ENCODE measurements around the gene TMPRSS11A. TPM values are rescaled to one million over a fixed set of nuclear protein-coding genes. Genes with fewer than 3 reads are reported as not detected.

TMPRSS11A gene, protein sequence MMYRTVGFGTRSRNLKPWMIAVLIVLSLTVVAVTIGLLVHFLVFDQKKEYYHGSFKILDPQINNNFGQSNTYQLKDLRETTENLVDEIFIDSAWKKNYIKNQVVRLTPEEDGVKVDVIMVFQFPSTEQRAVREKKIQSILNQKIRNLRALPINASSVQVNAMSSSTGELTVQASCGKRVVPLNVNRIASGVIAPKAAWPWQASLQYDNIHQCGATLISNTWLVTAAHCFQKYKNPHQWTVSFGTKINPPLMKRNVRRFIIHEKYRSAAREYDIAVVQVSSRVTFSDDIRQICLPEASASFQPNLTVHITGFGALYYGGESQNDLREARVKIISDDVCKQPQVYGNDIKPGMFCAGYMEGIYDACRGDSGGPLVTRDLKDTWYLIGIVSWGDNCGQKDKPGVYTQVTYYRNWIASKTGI
- not detected for total RNA-seq

DNA sequence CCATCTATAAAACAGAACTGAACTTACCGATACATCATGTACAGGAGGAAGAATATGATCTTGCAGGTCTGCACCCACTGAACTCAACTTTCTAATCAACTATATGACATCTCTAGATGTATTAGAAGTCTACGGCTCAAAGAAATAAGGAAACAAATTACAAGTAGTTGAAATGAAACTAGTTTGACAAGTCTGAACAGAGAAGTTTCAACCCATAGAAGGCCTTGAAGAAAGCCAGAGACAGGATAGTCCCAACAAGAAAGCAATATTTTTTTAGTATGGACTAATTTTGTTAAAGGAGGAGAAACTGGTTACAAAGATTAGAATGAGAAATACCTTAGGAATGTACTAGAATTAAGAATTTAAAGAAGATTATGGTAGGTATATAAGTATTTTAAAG is at the start of gene TMPRSS11A:
Gene TMPRSS11A (minus strand): TSS at position 138 of the 400 bp plus-strand sequence. CDS start 100 bp downstream, at position 38.
- in situ Hi-C loops (cut with MboI; ENCODE audit: low pct_ligation_motif_present in 1 of 4, low pct_unique_long_range_greater_than_20kb in 1 of 4, low sequenced_read_pairs in 3 of 4) = no loop called here
- no peak within 1 kb of the TSS for H3K27ac ChIP-seq
- intact Hi-C loops (cut with DNase I; ENCODE audit: low total_unique reads) = no loop called here
- no peaks in the 10 kb centered on the region for H3K36me3 ChIP-seq
- TF ChIP-seq, protein P1, sequence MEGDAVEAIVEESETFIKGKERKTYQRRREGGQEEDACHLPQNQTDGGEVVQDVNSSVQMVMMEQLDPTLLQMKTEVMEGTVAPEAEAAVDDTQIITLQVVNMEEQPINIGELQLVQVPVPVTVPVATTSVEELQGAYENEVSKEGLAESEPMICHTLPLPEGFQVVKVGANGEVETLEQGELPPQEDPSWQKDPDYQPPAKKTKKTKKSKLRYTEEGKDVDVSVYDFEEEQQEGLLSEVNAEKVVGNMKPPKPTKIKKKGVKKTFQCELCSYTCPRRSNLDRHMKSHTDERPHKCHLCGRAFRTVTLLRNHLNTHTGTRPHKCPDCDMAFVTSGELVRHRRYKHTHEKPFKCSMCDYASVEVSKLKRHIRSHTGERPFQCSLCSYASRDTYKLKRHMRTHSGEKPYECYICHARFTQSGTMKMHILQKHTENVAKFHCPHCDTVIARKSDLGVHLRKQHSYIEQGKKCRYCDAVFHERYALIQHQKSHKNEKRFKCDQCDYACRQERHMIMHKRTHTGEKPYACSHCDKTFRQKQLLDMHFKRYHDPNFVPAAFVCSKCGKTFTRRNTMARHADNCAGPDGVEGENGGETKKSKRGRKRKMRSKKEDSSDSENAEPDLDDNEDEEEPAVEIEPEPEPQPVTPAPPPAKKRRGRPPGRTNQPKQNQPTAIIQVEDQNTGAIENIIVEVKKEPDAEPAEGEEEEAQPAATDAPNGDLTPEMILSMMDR (IDR thresholded peaks at IDR 0.05) = no peak
- TF ChIP-seq POLR2AphosphoS5 (IDR thresholded peaks at IDR 0.05) (no peak), POLR2A (IDR thresholded peaks at IDR 0.05) (no peak), EP300 (IDR thresholded peaks at IDR 0.05; ENCODE audit: low read depth) (no peak)
- no peaks in the 10 kb centered on the region for H3K27me3 ChIP-seq
- no peaks in the 10 kb centered on the region for H3K9me3 ChIP-seq
- no peaks in the 10 kb centered on the region for H3K4me1 ChIP-seq
- WGBS, 2 donors (ENCODE audit: low coverage in 1 of 2) = 39 to 53% methylated on average over 2 of the region's 2 CpGs
- no peak within 1 kb of the TSS for H3K4me3 ChIP-seq
- no peak for DNase-seq

DNA sequence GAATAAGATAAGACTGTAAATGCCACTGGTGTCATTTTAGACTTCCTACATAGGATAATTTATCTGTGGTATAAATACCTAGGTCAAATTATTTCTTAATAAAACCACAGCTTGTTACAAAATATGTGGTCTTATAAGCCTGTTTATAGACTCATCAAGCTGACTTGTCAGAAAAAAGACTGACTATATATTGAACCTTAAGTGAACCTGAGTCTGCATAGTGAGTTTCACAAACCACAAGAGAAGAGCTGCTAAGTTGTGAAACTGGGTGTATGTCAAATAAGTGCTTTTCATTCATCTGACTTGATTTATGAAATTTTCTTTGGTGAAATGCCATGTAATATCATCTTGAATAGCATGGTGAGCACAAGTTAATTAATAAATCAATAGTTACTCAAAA is 48.4 kb upstream of the TMPRSS11A start:
- H3K9me3 ChIP-seq = no peaks in the 10 kb centered on the region
- intact Hi-C loops (cut with DNase I; ENCODE audit: low total_unique reads) = no loop called here
- no peak overlapping the region for H3K27ac ChIP-seq
- in situ Hi-C loops (cut with MboI; ENCODE audit: low pct_ligation_motif_present in 1 of 4, low pct_unique_long_range_greater_than_20kb in 1 of 4, low sequenced_read_pairs in 3 of 4) = no loop called here
- H3K4me3 ChIP-seq = no peak overlapping the region
- TF ChIP-seq POLR2A (IDR thresholded peaks at IDR 0.05) (no peak), POLR2AphosphoS5 (IDR thresholded peaks at IDR 0.05) (no peak), EP300 (IDR thresholded peaks at IDR 0.05; ENCODE audit: low read depth) (no peak)
- TF ChIP-seq, protein P1 (IDR thresholded peaks at IDR 0.05) = no peak
- H3K4me1 ChIP-seq = no peaks in the 10 kb centered on the region
- H3K36me3 ChIP-seq = no peaks in the 10 kb centered on the region
- H3K27me3 ChIP-seq = no peaks in the 10 kb centered on the region
- DNase-seq = no peak

DNA sequence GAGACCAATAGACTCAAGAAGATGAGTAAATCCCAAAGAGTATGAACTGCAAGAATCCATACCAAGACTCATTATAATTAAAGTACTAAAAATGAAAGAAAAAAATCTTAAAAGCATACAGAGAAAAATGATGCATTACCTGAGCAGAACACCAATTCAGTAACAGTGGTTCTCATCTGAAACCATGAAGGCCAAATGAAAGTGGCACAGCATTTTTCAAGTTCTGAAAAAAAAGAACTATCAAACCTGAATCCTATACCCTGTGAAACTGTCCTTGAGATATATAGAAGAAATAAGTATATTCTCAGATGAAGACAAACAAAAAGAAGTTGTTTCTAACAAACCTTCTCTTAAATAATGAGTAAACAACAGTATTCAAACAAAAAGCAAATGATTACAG is 39.6 kb upstream of the TMPRSS11A start:
- no peak overlapping the region for H3K27ac ChIP-seq

DNA sequence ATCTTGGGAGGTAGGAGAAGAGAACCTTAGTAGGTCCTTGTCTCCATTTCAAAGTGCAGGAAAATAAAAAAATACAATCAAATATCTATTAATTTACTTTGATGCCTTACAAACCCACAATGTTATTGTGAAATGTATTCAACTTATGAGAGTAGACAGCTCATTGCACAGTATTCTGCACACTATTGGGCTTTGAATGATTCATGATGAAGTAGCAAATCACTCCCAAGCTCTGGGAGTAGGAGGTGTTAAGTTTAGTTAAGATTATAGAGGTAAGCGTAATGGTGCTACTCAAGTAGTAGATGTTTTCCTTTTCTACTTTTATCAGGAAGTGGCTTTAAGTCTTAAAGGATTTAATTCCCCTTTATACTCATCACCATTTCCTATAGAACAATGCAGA is 32.8 kb upstream of the TMPRSS11A start:
- intact Hi-C loops (cut with DNase I; ENCODE audit: low total_unique reads) (no loop called here), in situ Hi-C loops (cut with MboI; ENCODE audit: low pct_ligation_motif_present in 1 of 4, low pct_unique_long_range_greater_than_20kb in 1 of 4, low sequenced_read_pairs in 3 of 4) (no loop called here)
- no peak for DNase-seq
- Histone ChIP-seq H3K27me3 (no peaks in the 10 kb centered on the region), H3K4me3 (no peak overlapping the region), H3K36me3 (no peaks in the 10 kb centered on the region), H3K9me3 (no peaks in the 10 kb centered on the region), H3K4me1 (no peaks in the 10 kb centered on the region), H3K27ac (no peak overlapping the region)
- WGBS, 2 donors (ENCODE audit: low coverage in 1 of 2) = 84 to 90% methylated on average over 1 of the region's 1 CpG
- TF ChIP-seq POLR2A (IDR thresholded peaks at IDR 0.05) = no peak
- TF ChIP-seq, protein P1 (IDR thresholded peaks at IDR 0.05) = no peak
- TF ChIP-seq EP300 (IDR thresholded peaks at IDR 0.05; ENCODE audit: low read depth) = no peak
- TF ChIP-seq POLR2AphosphoS5 (IDR thresholded peaks at IDR 0.05) = no peak

More for the DNA sequence above, 39.6 kb upstream of the TMPRSS11A start:
- TF ChIP-seq, protein P1 (IDR thresholded peaks at IDR 0.05) = no peak
- TF ChIP-seq POLR2A (IDR thresholded peaks at IDR 0.05) (no peak), EP300 (IDR thresholded peaks at IDR 0.05; ENCODE audit: low read depth) (no peak), POLR2AphosphoS5 (IDR thresholded peaks at IDR 0.05) (no peak)
- H3K27me3 ChIP-seq = no peaks in the 10 kb centered on the region
- no peaks in the 10 kb centered on the region for H3K4me1 ChIP-seq
- DNase-seq = no peak
- in situ Hi-C loops (cut with MboI; ENCODE audit: low pct_ligation_motif_present in 1 of 4, low pct_unique_long_range_greater_than_20kb in 1 of 4, low sequenced_read_pairs in 3 of 4) (no loop called here), intact Hi-C loops (cut with DNase I; ENCODE audit: low total_unique reads) (no loop called here)
- no peak overlapping the region for H3K4me3 ChIP-seq
- H3K36me3 ChIP-seq = no peaks in the 10 kb centered on the region
- H3K9me3 ChIP-seq = no peaks in the 10 kb centered on the region
